Uterus (tissue), 4 donors: Measurements from ENCODE around the gene MOBP. TPM values are rescaled to one million over a fixed set of nuclear protein-coding genes. Genes with fewer than 3 reads are reported as not detected.

ENCODE experiments used
- DNase-seq, 2 donors: peaks; one replicate each; pipeline ENCODE4 v3.0.0-alpha.2; 2019 to 2020
- H3K27ac ChIP-seq, 2 donors: fragments of 200-600 bp; sonication (generic); 1 replicate in 1 of 2; 2 replicates in 1 of 2; pipeline ENCODE4 v1.5.1; 2016 to 2018
- H3K27me3 ChIP-seq, 2 donors: fragments of 200-600 bp; sonication (generic); one replicate each; pipeline ENCODE4 v1.5.1; 2018 to 2019; ENCODE audit warnings: control low read depth in 1 of 2
- H3K36me3 ChIP-seq, 2 donors: fragments of 200-600 bp; sonication (generic); one replicate each; pipeline ENCODE4 v1.5.1; 2019; ENCODE audit warnings: control low read depth in 1 of 2
- H3K4me1 ChIP-seq, 2 donors: fragments of 200-600 bp; sonication (generic); one replicate each; pipeline ENCODE4 v1.5.1; 2018 to 2019; ENCODE audit warnings: control low read depth in 1 of 2
- H3K4me3 ChIP-seq, 2 donors: fragments of 200-600 bp; sonication (generic); 1 replicate in 1 of 2; 2 replicates in 1 of 2; pipeline ENCODE4 v1.5.1; 2018 to 2019; ENCODE audit warnings: mild to moderate bottlenecking in 1 of 2
- H3K9me3 ChIP-seq, 2 donors: fragments of 200-600 bp; sonication (generic); one replicate each; pipeline ENCODE4 v1.5.1; 2019; ENCODE audit warnings: control low read depth in 1 of 2
- CTCF ChIP-seq, 4 experiments: fragments of 200-600 bp in 2 of 4; fragments of 450-650 bp in 2 of 4; sonication (generic) in 2 of 4; IDR thresholded peaks; one replicate each; pipeline ENCODE4 v1.5.1; 2016 to 2019; ENCODE audit warnings: antibody characterized with exemption in 4 of 4, mild to moderate bottlenecking in 2 of 4, moderate library complexity in 1 of 4
- POLR2A ChIP-seq, 2 donors: fragments of 450-650 bp; IDR thresholded peaks; one replicate each; pipeline ENCODE4 v1.6.1; 2016; ENCODE audit warnings: antibody characterized with exemption in 2 of 2, mild to moderate bottlenecking in 1 of 2, moderate library complexity in 1 of 2
- intact Hi-C: fragments of 100-400 bp; cut with DNase I; formaldehyde crosslinking; loops from one replicate; pipeline ENCODE4 v1.15.1; 2023; ENCODE audit warnings: low total_unique reads
- total RNA-seq, 4 donors: library from RNA; depleted of rRNA in 3 of 4; stranded (reverse); fragments of >200 nt in 3 of 4; gene quantifications; one replicate each; pipeline versions ENCODE4 v1.1.0 to v1.2.4, GENCODE V29; 2014 to 2023
- donor health status: DM: yes; HTN: yes; CAD: no.

Gene MOBP
- total RNA-seq, 4 donors from 2014 or later: 0.43 TPM; not detected in 3

- TF ChIP-seq POLR2A (IDR thresholded peaks at IDR 0.05): no peak
- TF ChIP-seq CTCF (IDR thresholded peaks at IDR 0.05): no peak
These were observed 38.6 kb downstream of the MOBP start for GRCh38 chr3:39505866-39506742.

GRCh38 chr3:39506863-39507262 lies 39.4 kb downstream of the MOBP start:
- intact Hi-C loops: no loop called here
- Histone ChIP-seq H3K36me3 (no peaks in the 10 kb centered on the region), H3K9me3 (no peaks in the 10 kb centered on the region), H3K27ac (no peak overlapping the region), H3K4me3 (no peak overlapping the region), H3K4me1 (no peaks in the 10 kb centered on the region), H3K27me3 (no peaks in the 10 kb centered on the region)
- DNase-seq: no peak
- TF ChIP-seq POLR2A (IDR thresholded peaks at IDR 0.05) (no peak), CTCF (IDR thresholded peaks at IDR 0.05) (no peak)

More at GRCh38 chr3:39505866-39506742, 38.6 kb downstream of the MOBP start:
- Histone ChIP-seq H3K4me3 (no peak overlapping the region), H3K27ac (no peak overlapping the region), H3K9me3 (no peaks in the 10 kb centered on the region), H3K4me1 (no peaks in the 10 kb centered on the region), H3K27me3 (no peaks in the 10 kb centered on the region), H3K36me3 (no peaks in the 10 kb centered on the region)
- intact Hi-C loops: no loop called here
- no peak for DNase-seq

GRCh38 chr3:39513791-39514369 lies 46.4 kb downstream of the MOBP start:
- no peak for DNase-seq
- Histone ChIP-seq H3K4me1 (no peaks in the 10 kb centered on the region), H3K27me3 (no peaks in the 10 kb centered on the region), H3K36me3 (no peaks in the 10 kb centered on the region), H3K9me3 (no peaks in the 10 kb centered on the region), H3K4me3 (no peak overlapping the region), H3K27ac (no peak overlapping the region)
- TF ChIP-seq POLR2A (IDR thresholded peaks at IDR 0.05) (no peak), CTCF (IDR thresholded peaks at IDR 0.05) (no peak)
- intact Hi-C loops: no loop called here

- intact Hi-C loops: no loop called here
- DNase-seq: no peak
- no peaks in the 10 kb centered on the region for H3K36me3 ChIP-seq
- TF ChIP-seq POLR2A (IDR thresholded peaks at IDR 0.05): no peak
- no peak for TF ChIP-seq CTCF (IDR thresholded peaks at IDR 0.05)
- H3K27ac ChIP-seq: no peak overlapping the region
- no peaks in the 10 kb centered on the region for H3K9me3 ChIP-seq
- H3K27me3 ChIP-seq: no peaks in the 10 kb centered on the region
- no peak overlapping the region for H3K4me3 ChIP-seq
- no peaks in the 10 kb centered on the region for H3K4me1 ChIP-seq
These were observed 48.4 kb downstream of the MOBP start for GRCh38 chr3:39515681-39516441.
